ENCODE data around the gene PRR33. TPM values are rescaled to one million over a fixed set of nuclear protein-coding genes. Genes with fewer than 3 reads are reported as not detected.

Gene PRR33
- total RNA-seq, 4 donors from 2014 or later, result not detected

- no peak for DNase-seq (ENCODE audit: extremely low spot score)
- H3K4me3 ChIP-seq, result peak overlapping the region in 1 of 4 donors; percentile 3
- H3K36me3 ChIP-seq, result no peaks in the 10 kb centered on the region
- 91% methylated on average over 11 of the region's 20 CpGs for WGBS
- no peaks in the 10 kb centered on the region for H3K27me3 ChIP-seq
- H3K9me3 ChIP-seq, result no peaks in the 10 kb centered on the region
- intact Hi-C loops (cut with DNase I), result no loop called here
- peak overlapping the region; percentile 21 to 65 (median 36) for H3K27ac ChIP-seq (replicated peaks in 1 of 4)
- TF ChIP-seq POLR2AphosphoS5 (IDR thresholded peaks at IDR 0.05), result no peak
- no peak for TF ChIP-seq EP300 (IDR thresholded peaks at IDR 0.05)
- TF ChIP-seq CTCF (IDR thresholded peaks at IDR 0.05), result no peak
- TF ChIP-seq POLR2A (IDR thresholded peaks at IDR 0.05; ENCODE audit: low read depth), result no peak
- peaks cover 17 to 36% (median 27%) of the 10 kb centered on the region in 4 donors for H3K4me1 ChIP-seq
These were observed 36.3 kb upstream of the PRR33 start for GRCh38 chr11:1927848-1928469.

- intact Hi-C loops (cut with DNase I), result no loop called here
- WGBS, result 81% methylated on average over 20 of the region's 28 CpGs
- TF ChIP-seq CTCF (IDR thresholded peaks at IDR 0.05) (no peak), POLR2AphosphoS5 (IDR thresholded peaks at IDR 0.05) (no peak), POLR2A (IDR thresholded peaks at IDR 0.05; ENCODE audit: low read depth) (no peak), EP300 (IDR thresholded peaks at IDR 0.05) (no peak)
These were observed 35.5 kb upstream of the PRR33 start for GRCh38 chr11:1927026-1927847.

DNA sequence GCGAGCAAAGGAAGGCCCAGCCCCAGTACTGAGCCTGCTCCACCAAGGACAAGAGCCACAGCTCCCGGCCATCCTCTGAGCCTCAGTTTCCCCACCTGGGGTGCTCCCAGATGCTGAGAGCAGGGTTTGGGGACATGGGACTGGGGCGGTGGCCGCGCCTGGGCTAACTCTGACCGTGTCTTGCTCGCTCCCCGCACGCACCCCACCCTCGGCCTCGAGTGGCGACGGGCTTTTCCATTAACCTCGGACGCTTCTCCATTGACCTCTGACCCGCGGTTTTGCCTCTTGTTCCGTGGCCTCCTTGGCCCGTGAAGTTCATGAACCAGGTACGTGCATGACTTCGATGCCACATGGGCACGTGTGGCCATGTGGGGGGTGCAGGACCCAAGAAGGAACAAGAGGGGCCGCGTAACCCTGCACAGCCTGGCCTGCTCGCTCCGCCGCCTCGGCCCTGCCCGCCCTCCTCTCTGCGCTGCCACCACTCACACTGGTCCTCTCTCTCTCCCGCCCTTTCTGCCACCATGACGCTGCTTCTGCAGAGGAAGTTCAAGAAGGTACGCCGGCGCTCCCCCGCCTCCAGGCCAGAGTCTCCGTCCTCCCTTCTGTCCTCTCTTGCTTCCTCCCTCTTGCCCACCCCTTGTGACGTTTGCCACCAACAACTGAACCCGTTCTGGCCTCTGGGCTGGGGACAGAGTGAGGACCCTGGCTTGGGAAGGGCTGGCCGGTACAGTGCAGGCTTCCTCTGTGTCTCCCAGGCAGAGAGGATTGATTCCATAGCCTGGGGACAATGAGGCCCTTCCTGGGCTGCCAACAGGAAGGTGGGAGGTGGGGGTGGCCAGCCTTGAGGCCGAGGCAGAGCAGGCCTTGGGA lies 34.7 kb upstream of the PRR33 start:
- TF ChIP-seq POLR2AphosphoS5 (IDR thresholded peaks at IDR 0.05) (no peak), POLR2A (IDR thresholded peaks at IDR 0.05; ENCODE audit: low read depth) (no peak), CTCF (IDR thresholded peaks at IDR 0.05) (no peak), EP300 (IDR thresholded peaks at IDR 0.05) (no peak)
- 83% methylated on average over 39 of the region's 41 CpGs for WGBS
- no peak overlapping the region for H3K4me3 ChIP-seq
- no peaks in the 10 kb centered on the region for H3K9me3 ChIP-seq
- peaks cover 28 to 44% (median 38%) of the 10 kb centered on the region in 4 donors for H3K4me1 ChIP-seq
- intact Hi-C loops (cut with DNase I), result no loop called here
- peak overlapping the region in 3 of 4 donors; percentile 21 to 38 (median 34) for H3K27ac ChIP-seq (replicated peaks in 1 of 4)
- no peaks in the 10 kb centered on the region for H3K27me3 ChIP-seq
- no peaks in the 10 kb centered on the region for H3K36me3 ChIP-seq
- no peak for DNase-seq (ENCODE audit: extremely low spot score)

More at GRCh38 chr11:1927026-1927847, 35.5 kb upstream of the PRR33 start:
- Histone ChIP-seq H3K27me3 (no peaks in the 10 kb centered on the region), H3K27ac (replicated peaks in 1 of 4) (peak overlapping the region; percentile 21 to 65 (median 36)), H3K36me3 (no peaks in the 10 kb centered on the region), H3K4me3 (peak overlapping the region in 1 of 4 donors; percentile 3), H3K9me3 (no peaks in the 10 kb centered on the region), H3K4me1 (peaks cover 24 to 44% (median 32%) of the 10 kb centered on the region in 4 donors)
- DNase-seq (ENCODE audit: extremely low spot score), result no peak

DNA sequence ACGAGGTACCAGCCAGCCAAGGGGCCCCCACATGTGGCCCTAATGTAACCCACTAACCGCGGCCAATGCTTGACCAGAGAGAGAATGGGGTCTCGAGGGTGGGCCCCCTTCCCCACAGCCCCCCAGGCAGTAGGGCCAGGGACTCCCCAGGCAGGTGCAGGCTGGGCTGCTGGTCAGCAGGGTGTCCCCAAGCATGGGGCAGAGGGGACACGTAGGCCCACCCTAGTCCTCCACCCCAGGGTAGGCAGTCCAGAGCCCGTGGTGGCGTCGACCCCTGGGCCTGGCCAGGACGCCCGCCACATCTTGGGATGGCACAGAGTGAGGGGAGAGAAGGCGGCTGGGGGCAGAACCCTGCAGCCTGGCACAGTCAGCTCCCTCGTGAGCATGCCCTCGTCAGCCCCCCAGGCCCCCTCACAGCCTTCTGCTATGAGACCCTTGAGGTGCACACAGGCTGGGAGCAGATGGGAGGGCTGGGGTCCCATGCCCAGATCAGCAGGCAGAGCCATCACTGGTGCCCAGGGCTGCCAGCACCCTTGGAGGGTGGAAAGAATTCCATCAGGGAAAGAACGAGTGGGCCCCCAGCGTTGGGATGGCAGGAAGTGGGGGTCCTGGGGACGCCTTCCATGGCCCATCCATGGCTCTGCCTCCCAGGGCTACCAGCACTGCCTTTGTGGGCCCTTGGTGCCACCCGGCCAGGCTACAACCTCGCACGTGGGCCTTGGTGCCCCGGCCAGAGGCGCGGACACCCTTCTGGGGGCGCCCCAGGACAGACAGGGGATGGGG lies 33.9 kb upstream of the PRR33 start:
- intact Hi-C loops (cut with DNase I), result no loop called here
- WGBS, result 98% methylated on average over 4 of the region's 23 CpGs

More for the DNA sequence above, 33.9 kb upstream of the PRR33 start:
- Histone ChIP-seq H3K9me3 (no peaks in the 10 kb centered on the region), H3K36me3 (no peaks in the 10 kb centered on the region), H3K4me1 (peaks cover 34 to 45% (median 41%) of the 10 kb centered on the region in 4 donors), H3K4me3 (no peak overlapping the region), H3K27ac (replicated peaks in 1 of 4) (peak overlapping the region in 1 of 4 donors; percentile 20), H3K27me3 (peaks cover 0 to 3% (median 0%) of the 10 kb centered on the region in 4 donors)
- no peak for DNase-seq (ENCODE audit: extremely low spot score)
- TF ChIP-seq CTCF (IDR thresholded peaks at IDR 0.05) (no peak), EP300 (IDR thresholded peaks at IDR 0.05) (no peak), POLR2A (IDR thresholded peaks at IDR 0.05; ENCODE audit: low read depth) (no peak), POLR2AphosphoS5 (IDR thresholded peaks at IDR 0.05) (no peak)

Data from esophagus muscularis mucosa (tissue), 4 donors.